GM18868 (cell line): ENCODE measurements around the gene PLXNA3.
A peak's percentile ranks its signal among the peaks of the same experiment; 100 is the strongest.

Experiments used
- ATAC-seq: cut with Tn5 transposase; IDR thresholded peaks from one replicate; pipeline ENCODE4 v1.9.1; 2021; ENCODE audit warnings: mild to moderate bottlenecking, moderate library complexity; ENCODE audit not compliant: unreplicated experiment

The PLXNA3 gene

GRCh38 chrX:154434394-154435168 lies 23.5 kb upstream of the PLXNA3 start:
- ATAC-seq: no peak

GRCh38 chrX:154435171-154435733 lies 22.8 kb upstream of the PLXNA3 start:
- ATAC-seq: no peak

- ATAC-seq: peak; percentile 30
Measured at GRCh38 chrX:154436374-154436982, 21.6 kb upstream of the PLXNA3 start.

GRCh38 chrX:154436983-154437752 lies 20.9 kb upstream of the PLXNA3 start, which contains the start of gene GDI1:
Gene GDI1 (plus strand): TSS chrX:154437154. CDS start chrX:154437255, 101 bp downstream.
- ATAC-seq: peak; percentile 39

- ATAC-seq: no peak
Measured at GRCh38 chrX:154437971-154438893, 19.8 kb upstream of the PLXNA3 start.

- ATAC-seq: no peak
Measured at GRCh38 chrX:154439841-154440240, 18.2 kb upstream of the PLXNA3 start.

- ATAC-seq: no peak
Measured at GRCh38 chrX:154440623-154441357, 17.3 kb upstream of the PLXNA3 start.

GRCh38 chrX:154441564-154441963 lies 16.5 kb upstream of the PLXNA3 start:
- no peak for ATAC-seq

- no peak for ATAC-seq
Measured at GRCh38 chrX:154441984-154442707, 15.9 kb upstream of the PLXNA3 start.

GRCh38 chrX:154443479-154443910 lies 14.6 kb upstream of the PLXNA3 start:
- no peak for ATAC-seq

GRCh38 chrX:154443992-154444754 lies 13.9 kb upstream of the PLXNA3 start, which contains the start of gene FAM50A:
Gene FAM50A (plus strand): TSS chrX:154444141. CDS start chrX:154444236, 95 bp downstream.
- peak; percentile 79 for ATAC-seq

GRCh38 chrX:154444755-154445246 lies 13.3 kb upstream of the PLXNA3 start:
- ATAC-seq: no peak

GRCh38 chrX:154445776-154446175 lies 12.3 kb upstream of the PLXNA3 start:
- ATAC-seq: no peak

GRCh38 chrX:154446430-154446829 lies 11.7 kb upstream of the PLXNA3 start:
- ATAC-seq: no peak

GRCh38 chrX:154448484-154448883 lies 9.6 kb upstream of the PLXNA3 start:
- ATAC-seq: no peak

GRCh38 chrX:154449618-154450017 lies 8.5 kb upstream of the PLXNA3 start:
- no peak for ATAC-seq

GRCh38 chrX:154450312-154450711 lies 7.8 kb upstream of the PLXNA3 start:
- no peak for ATAC-seq

GRCh38 chrX:154452823-154453222 lies 5.3 kb upstream of the PLXNA3 start:
- no peak for ATAC-seq
